IMR-90 (cell line): ENCODE results near the gene UNKL. TPM values are rescaled to one million over a fixed set of nuclear protein-coding genes. Genes with fewer than 3 reads are reported as not detected.

Source experiments
- ATAC-seq: fragments of 200-7000 bp; cut with Tn5 transposase; 2 replicates; pipeline ENCODE4 v1.9.1; 2020; ENCODE audit warnings: low read depth, mild to moderate bottlenecking, moderate library complexity
- BruUV-seq: library from RNA; stranded (reverse); fragments of 400-500 nt; replicated peaks from 2 replicates; lab custom pipeline; 2021; lab: Mats Ljungman, UMichigan
- CTCF ChIA-PET: fragments of 300-600 bp; formaldehyde crosslinking; extraction: SDS; loops from one replicate; lab custom pipeline; 2021; ENCODE audit warnings: antibody characterized with exemption; lab: Yijun Ruan, JAX
- POLR2A ChIA-PET: fragments of 300-600 bp; sonication (Branson Sonifier 250); formaldehyde crosslinking; loops from one replicate; lab custom pipeline; 2022; ENCODE audit warnings: antibody characterized with exemption; ENCODE audit not compliant: unreplicated experiment; lab: Charles Lee
- DNase-seq: peaks from one replicate; pipeline ENCODE4 v3.0.0; 2013
- H2AFZ ChIP-seq: replicated peaks from 2 replicates; pipeline ENCODE3; 2013; ENCODE audit warnings: low read length, mild to moderate bottlenecking; ENCODE audit not compliant: poor library complexity
- H2AK5ac ChIP-seq: 2 replicates; pipeline ENCODE4 v1.6.1; 2013; ENCODE audit warnings: low read depth, low read length, inconsistent platforms
- H2AK9ac ChIP-seq: replicated peaks from 2 replicates; pipeline ENCODE3; 2013; ENCODE audit warnings: mild to moderate bottlenecking, low read depth, low read length, moderate library complexity; ENCODE audit not compliant: poor library complexity
- H2BK120ac ChIP-seq: 2 replicates; pipeline ENCODE4 v1.6.1; 2013; ENCODE audit warnings: low read depth, low read length, inconsistent platforms
- H2BK15ac ChIP-seq: 3 replicates; pipeline ENCODE4 v1.6.1; 2013; ENCODE audit warnings: low read depth, low read length, inconsistent platforms
- H2BK20ac ChIP-seq: 2 replicates; pipeline ENCODE4 v1.6.1; 2013; ENCODE audit warnings: low read depth, mild to moderate bottlenecking, inconsistent platforms, low read length, moderate library complexity
- H2BK5ac ChIP-seq: 2 replicates; pipeline ENCODE4 v1.6.1; 2013; ENCODE audit warnings: mild to moderate bottlenecking, low read depth, low read length, inconsistent platforms; ENCODE audit not compliant: poor library complexity, severe bottlenecking
- H3K14ac ChIP-seq: replicated peaks from 2 replicates; pipeline ENCODE4 v1.6.1; 2013; ENCODE audit warnings: low read depth, low read length, inconsistent platforms
- H3K18ac ChIP-seq: 2 replicates; pipeline ENCODE4 v1.6.1; 2013; ENCODE audit warnings: low read depth, low read length, control low read depth
- H3K23ac ChIP-seq: 2 replicates; pipeline ENCODE4 v1.6.1; 2013; ENCODE audit warnings: low read depth, low read length, inconsistent platforms
- H3K27ac ChIP-seq: 2 replicates; pipeline ENCODE4 v1.5.1; 2013; ENCODE audit warnings: mild to moderate bottlenecking, control low read depth, low read length; ENCODE audit not compliant: insufficient read depth
- H3K27me3 ChIP-seq: 2 replicates; pipeline ENCODE4 v1.6.1; 2013; ENCODE audit warnings: low read length; ENCODE audit not compliant: control insufficient read depth, insufficient read depth
- H3K36me3 ChIP-seq: 2 replicates; pipeline ENCODE4 v1.6.1; 2013; ENCODE audit warnings: low read length, mixed read lengths; ENCODE audit not compliant: control insufficient read depth, insufficient read depth
- H3K4ac ChIP-seq: 2 replicates; pipeline ENCODE4 v1.6.1; 2013; ENCODE audit warnings: low read depth, low read length, inconsistent platforms
- H3K4me1 ChIP-seq: 2 replicates; pipeline ENCODE4 v1.6.1; 2013; ENCODE audit warnings: low read length, mixed read lengths; ENCODE audit not compliant: control insufficient read depth, insufficient read depth
- H3K4me2 ChIP-seq: 2 replicates; pipeline ENCODE4 v1.6.1; 2013; ENCODE audit warnings: low read depth, mild to moderate bottlenecking, control low read depth, low read length, moderate library complexity
- H3K4me3 ChIP-seq: 2 replicates; pipeline ENCODE4 v1.5.1; 2013; ENCODE audit warnings: low read depth, mild to moderate bottlenecking, control low read depth, low read length, moderate library complexity; ENCODE audit not compliant: insufficient read depth
- H3K56ac ChIP-seq: 2 replicates; pipeline ENCODE4 v1.6.1; 2013; ENCODE audit warnings: low read length, inconsistent platforms; ENCODE audit not compliant: insufficient read depth; ENCODE audit errors: extremely low read depth
- H3K79me1 ChIP-seq, 2 experiments: 2 replicates each; pipeline ENCODE4 v1.6.1; 2013; ENCODE audit warnings: low read length in 2 of 2, inconsistent platforms in 1 of 2, low read depth in 1 of 2
- H3K9ac ChIP-seq: 2 replicates; pipeline ENCODE4 v1.6.1; 2013; ENCODE audit warnings: low read depth, low read length, control low read depth
- H3K9me1 ChIP-seq: 2 replicates; pipeline ENCODE4 v1.6.1; 2013; ENCODE audit warnings: low read length, inconsistent platforms; ENCODE audit not compliant: insufficient read depth
- H3K9me3 ChIP-seq: 2 replicates; pipeline ENCODE4 v1.6.1; 2013; ENCODE audit warnings: low read length; ENCODE audit not compliant: control insufficient read depth, insufficient read depth
- H4K20me1 ChIP-seq: 2 replicates; pipeline ENCODE4 v1.6.1; 2013; ENCODE audit warnings: low read length, inconsistent platforms; ENCODE audit not compliant: insufficient read depth
- H4K5ac ChIP-seq: 2 replicates; pipeline ENCODE4 v1.6.1; 2013; ENCODE audit warnings: mild to moderate bottlenecking, low read depth, low read length, control low read depth
- H4K8ac ChIP-seq, 2 experiments: 2 replicates each; pipeline ENCODE4 v1.6.1; 2013; ENCODE audit warnings: low read depth in 2 of 2, low read length in 2 of 2, control low read depth in 1 of 2, inconsistent platforms in 1 of 2
- H4K91ac ChIP-seq: 2 replicates; pipeline ENCODE4 v1.6.1; 2013; ENCODE audit warnings: low read depth, low read length, inconsistent platforms; ENCODE audit not compliant: insufficient read depth
- BHLHE40 ChIP-seq: fragments of 150-350 bp; IDR thresholded peaks from 2 replicates; pipeline ENCODE4 v1.6.1; 2016; ENCODE audit warnings: mild to moderate bottlenecking, low read depth, low read length
- CTCF ChIP-seq: conservative IDR thresholded peaks from 2 replicates; pipeline ENCODE4 v1.5.1; 2012; ENCODE audit warnings: mild to moderate bottlenecking, low read depth, low read length, improper control_type of control experiment
- FOS ChIP-seq: fragments of 150-350 bp; IDR thresholded peaks from 2 replicates; pipeline ENCODE4 v1.6.1; 2016; ENCODE audit warnings: low read depth, low read length
- MAFK ChIP-seq: IDR thresholded peaks from 2 replicates; pipeline ENCODE4 v1.6.1; 2012; ENCODE audit warnings: low read depth, low read length, improper control_type of control experiment
- MAZ ChIP-seq: IDR thresholded peaks from 2 replicates; pipeline ENCODE4 v1.6.1; 2012; ENCODE audit warnings: low read depth, mild to moderate bottlenecking, low read length, improper control_type of control experiment, moderate library complexity, borderline replicate concordance
- MXI1 ChIP-seq: IDR thresholded peaks from 2 replicates; pipeline ENCODE4 v1.6.1; 2012; ENCODE audit warnings: low read depth, mild to moderate bottlenecking, low read length, moderate library complexity, borderline replicate concordance
- NFE2L2 ChIP-seq: fragments of 150-350 bp; IDR thresholded peaks from 2 replicates; pipeline ENCODE4 v1.6.1; 2016; ENCODE audit warnings: low read depth, mild to moderate bottlenecking, low read length
- RAD21 ChIP-seq: IDR thresholded peaks from 2 replicates; pipeline ENCODE4 v1.6.1; 2012; ENCODE audit warnings: low read length, improper control_type of control experiment
- RCOR1 ChIP-seq: IDR thresholded peaks from 2 replicates; pipeline ENCODE4 v1.6.1; 2012; ENCODE audit warnings: mild to moderate bottlenecking, low read length, improper control_type of control experiment; ENCODE audit not compliant: insufficient replicate concordance
- RFX5 ChIP-seq: IDR thresholded peaks from 2 replicates; pipeline ENCODE4 v1.8.0; 2012; ENCODE audit warnings: low read depth, mild to moderate bottlenecking, low read length, moderate library complexity
- SMC3 ChIP-seq: fragments of 150-350 bp; IDR thresholded peaks from 2 replicates; pipeline ENCODE4 v1.6.1; 2016; ENCODE audit warnings: low read depth, mild to moderate bottlenecking, antibody characterized with exemption, low read length, moderate library complexity
- WGBS, 2 experiments: methylation state at CpG; one replicate each; pipeline versions ENCODE4 v1.1.5 to v1.1.7; 2013; ENCODE audit warnings: missing lambda C conversion rate in 2 of 2; ENCODE audit not compliant: insufficient read length in 1 of 2; ENCODE audit errors: extremely low coverage in 2 of 2; 5-methylcytosine and 5-hydroxymethylcytosine counted together
- dilution Hi-C: fragments of 300-500 bp; cut with HindIII; formaldehyde crosslinking; loops from one replicate; pipeline ENCODE4 v1.14.3; 2018; ENCODE audit warnings: low sequenced_read_pairs; ENCODE audit not compliant: unreplicated experiment
- in situ Hi-C: fragments of 300-500 bp; cut with MboI; formaldehyde crosslinking; loops from 3 replicates; pipeline ENCODE4 v1.14.3; 2019; ENCODE audit warnings: low sequenced_read_pairs, inconsistent platforms, mixed read lengths
- intact Hi-C: fragments of 100-400 bp; cut with micrococcal nuclease; formaldehyde crosslinking; loops from 2 replicates; pipeline ENCODE4 v1.10.0; 2022
- polyA plus RNA-seq, 3 experiments: library from polyadenylated mRNA; depleted of rRNA; stranded (reverse); fragments of >200 nt; gene quantifications; 2 replicates each; pipeline ENCODE4 v1.2.3, GENCODE V29; 2012; ENCODE audit warnings: low replicate concordance in 1 of 3
- total RNA-seq: library from RNA; depleted of rRNA; stranded (reverse); fragments of >200 nt; gene quantifications from 2 replicates; pipeline ENCODE4 v1.2.3, GENCODE V29; 2012
- TF ChIP-seq, protein P1 (sequence below): fragments of 150-350 bp; IDR thresholded peaks from 2 replicates; pipeline ENCODE4 v1.6.1; 2016; ENCODE audit warnings: low read depth, mild to moderate bottlenecking, low read length, moderate library complexity, borderline replicate concordance
- TF ChIP-seq, protein P2 (sequence below): fragments of 150-350 bp; IDR thresholded peaks from 2 replicates; pipeline ENCODE4 v1.6.1; 2017; ENCODE audit warnings: mild to moderate bottlenecking, antibody characterized with exemption, low read length, low read depth

UNKL gene
- total and polyA plus RNA-seq, 2 of the 4 experiments (the other 2 are of a cell fraction): 4.1 to 13.3 TPM

DNA sequence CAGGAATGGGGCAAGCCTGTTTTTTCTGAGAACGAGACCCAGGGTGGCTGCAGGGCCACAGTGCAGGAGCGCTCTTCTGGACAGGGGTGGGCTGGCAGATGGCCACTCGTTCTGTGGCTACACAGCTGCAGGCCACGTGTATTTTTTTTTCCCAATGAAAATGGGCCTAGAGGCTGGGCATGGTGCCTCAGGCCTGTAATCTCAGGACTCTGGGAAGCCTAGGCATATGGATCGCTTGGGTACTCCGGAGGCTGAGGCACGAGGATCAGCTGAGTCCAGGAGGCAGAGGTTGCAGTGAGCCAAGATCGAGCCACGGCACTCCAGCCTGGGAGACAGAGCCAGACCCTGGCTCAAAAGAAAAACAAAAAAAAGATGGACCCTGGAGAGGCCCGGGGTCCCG, 6.8 kb downstream of the UNKL start:
- Histone ChIP-seq H2AK9ac (peak overlapping the region; percentile 90), H3K23ac (no peak overlapping the region), H3K4me1 (peaks cover 6% of the 10 kb centered on the region; the same call in 1 of the 2 replicates), H3K14ac (no peak overlapping the region), H3K18ac (no peak overlapping the region), H4K5ac (no peak overlapping the region), H3K9ac (no peak overlapping the region), H2BK20ac (no peak overlapping the region), H3K27ac (no peak overlapping the region), H3K4me2 (peak overlapping the region; percentile 66), H3K9me1 (no peaks in the 10 kb centered on the region), H2AK5ac (peak overlapping the region; percentile 33; the same call in 1 of the 2 replicates), H3K4me3 (peak overlapping the region; percentile 7; the same call in 1 of the 2 replicates), H2AFZ (peak overlapping the region; percentile 96), H4K20me1 (no peaks in the 10 kb centered on the region; the same call in none of the 2 replicates), H2BK15ac (no peak overlapping the region), H2BK5ac (peak overlapping the region; percentile 15), H3K4ac (peak overlapping the region; percentile 42; the same call in 1 of the 2 replicates), H4K8ac (peak overlapping the region in 1 of 2 experiments; percentile 67; a peak in 1 of 4 replicates), H3K79me1 (peaks cover 5 to 49% of the 10 kb centered on the region in 2 experiments), H4K91ac (no peak overlapping the region), H3K27me3 (no peaks in the 10 kb centered on the region), H3K36me3 (peaks cover 20% of the 10 kb centered on the region), H3K9me3 (no peaks in the 10 kb centered on the region), H3K56ac (no peak overlapping the region), H2BK120ac (no peak overlapping the region)
- dilution Hi-C loops (no loop called here), in situ Hi-C loops (no loop called here), intact Hi-C loops (no loop called here)
- ChIA-PET POLR2A (interaction anchor here (0.6 kb wide), 1 partner anchor 19 kb away, joined by 3 read pairs; no protein-coding TSS in a partner anchor), CTCF (interaction anchor here (0.6 to 0.7 kb wide), 2 partner anchors 15 to 262 kb away, joined by 3 read pairs; no protein-coding TSS in a partner anchor)
- no TSS peak for BruUV-seq
- TF ChIP-seq, protein P1, sequence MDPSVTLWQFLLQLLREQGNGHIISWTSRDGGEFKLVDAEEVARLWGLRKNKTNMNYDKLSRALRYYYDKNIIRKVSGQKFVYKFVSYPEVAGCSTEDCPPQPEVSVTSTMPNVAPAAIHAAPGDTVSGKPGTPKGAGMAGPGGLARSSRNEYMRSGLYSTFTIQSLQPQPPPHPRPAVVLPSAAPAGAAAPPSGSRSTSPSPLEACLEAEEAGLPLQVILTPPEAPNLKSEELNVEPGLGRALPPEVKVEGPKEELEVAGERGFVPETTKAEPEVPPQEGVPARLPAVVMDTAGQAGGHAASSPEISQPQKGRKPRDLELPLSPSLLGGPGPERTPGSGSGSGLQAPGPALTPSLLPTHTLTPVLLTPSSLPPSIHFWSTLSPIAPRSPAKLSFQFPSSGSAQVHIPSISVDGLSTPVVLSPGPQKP: no peak
- TF ChIP-seq RFX5: no peak
- no peak for TF ChIP-seq CTCF
- no peak for TF ChIP-seq MAFK
- no peak for TF ChIP-seq NFE2L2
- no peak for TF ChIP-seq MXI1
- no peak for TF ChIP-seq RCOR1
- no peak for TF ChIP-seq RAD21
- TF ChIP-seq, protein P2, sequence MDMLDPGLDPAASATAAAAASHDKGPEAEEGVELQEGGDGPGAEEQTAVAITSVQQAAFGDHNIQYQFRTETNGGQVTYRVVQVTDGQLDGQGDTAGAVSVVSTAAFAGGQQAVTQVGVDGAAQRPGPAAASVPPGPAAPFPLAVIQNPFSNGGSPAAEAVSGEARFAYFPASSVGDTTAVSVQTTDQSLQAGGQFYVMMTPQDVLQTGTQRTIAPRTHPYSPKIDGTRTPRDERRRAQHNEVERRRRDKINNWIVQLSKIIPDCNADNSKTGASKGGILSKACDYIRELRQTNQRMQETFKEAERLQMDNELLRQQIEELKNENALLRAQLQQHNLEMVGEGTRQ: no peak
- no peak for TF ChIP-seq BHLHE40
- no peak for TF ChIP-seq FOS
- no peak for TF ChIP-seq MAZ
- no peak for TF ChIP-seq SMC3
- 56% methylated on average over 4 of the region's 11 CpGs; no CpG with 5 or more reads in 1 of the 2 experiments for WGBS, 2 experiments
- ATAC-seq: no peak
- DNase-seq: peak; percentile 13
